Head of caudate nucleus (tissue), 42 donors: ENCODE results near the gene CDH12.
"Not testable (repeated sequence)": the region's sequence is repeated elsewhere in the genome, so short reads cannot be mapped to it uniquely, and the experiment has no call there.

Experiments used
- DNase-seq, 42 donors: peaks; one replicate each; pipeline versions ENCODE4 v3.0.0 to v3.0.0-alpha.2; 2020 to 2021; ENCODE audit warnings: mixed read lengths in 7 of 42
- intact Hi-C: fragments of 100-400 bp; cut with DNase I; formaldehyde crosslinking; loops from one replicate; pipeline ENCODE4 v1.15.0; 2022

Gene CDH12

DNA sequence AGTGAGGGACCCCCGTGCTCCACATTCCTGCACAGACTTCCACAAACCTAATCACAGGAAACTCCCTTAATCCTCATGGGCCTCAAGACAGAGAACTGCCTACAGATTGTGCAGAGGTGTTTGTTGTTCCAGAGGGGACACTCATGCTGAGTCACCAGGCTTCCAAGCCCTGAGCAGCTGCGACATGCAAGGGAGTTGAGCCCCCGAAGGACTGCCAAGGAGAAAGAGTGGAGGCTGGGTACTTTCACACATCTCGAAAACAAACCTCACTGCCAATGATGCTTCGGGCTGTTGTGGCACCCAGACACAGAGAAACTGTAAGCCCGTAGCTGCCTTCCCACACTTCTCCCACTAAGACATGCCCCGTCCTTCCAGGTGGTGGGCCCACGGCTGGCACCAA lies 480.8 kb downstream of the CDH12 start:
- intact Hi-C loops: no loop called here
- no peak for DNase-seq

DNA sequence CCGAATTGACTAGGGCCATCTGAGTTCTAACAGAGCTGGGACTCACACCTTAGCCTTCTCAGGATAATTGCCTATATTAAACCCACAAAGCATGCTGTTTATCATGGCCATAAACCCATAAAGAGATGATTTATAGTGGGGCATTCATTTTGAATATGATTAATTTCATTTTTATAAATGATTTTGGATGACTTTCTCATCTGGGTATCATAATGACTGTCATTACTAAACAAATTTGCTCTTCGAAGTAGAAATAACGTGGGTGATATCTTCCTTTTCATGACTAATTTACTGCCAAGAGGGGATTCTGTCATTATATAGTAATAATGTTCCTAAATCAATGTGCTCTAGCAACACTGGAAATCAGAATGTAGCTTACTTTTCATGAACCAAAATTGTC lies 498.2 kb downstream of the CDH12 start:
- DNase-seq: no peak
- intact Hi-C loops: no loop called here

DNA sequence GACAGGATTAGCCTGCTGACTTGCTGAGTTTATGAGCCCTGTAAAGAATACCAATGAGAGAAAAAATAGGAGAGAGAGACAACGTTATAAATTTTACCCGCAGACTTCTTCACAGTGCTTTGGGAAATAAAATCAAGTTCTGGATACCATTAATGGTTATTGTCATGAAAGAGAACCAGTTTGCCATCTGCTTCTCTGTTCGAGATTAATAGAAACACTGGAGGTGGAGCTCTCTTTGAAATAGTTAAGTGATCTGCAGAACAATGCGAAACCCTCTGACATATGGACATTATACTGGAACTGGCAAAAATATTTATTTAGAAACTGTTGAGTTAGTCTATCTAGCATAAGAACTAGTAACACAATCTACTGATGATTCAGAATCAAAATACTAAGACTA lies 500.7 kb downstream of the CDH12 start:
- no peak for DNase-seq
- intact Hi-C loops: no loop called here

DNA sequence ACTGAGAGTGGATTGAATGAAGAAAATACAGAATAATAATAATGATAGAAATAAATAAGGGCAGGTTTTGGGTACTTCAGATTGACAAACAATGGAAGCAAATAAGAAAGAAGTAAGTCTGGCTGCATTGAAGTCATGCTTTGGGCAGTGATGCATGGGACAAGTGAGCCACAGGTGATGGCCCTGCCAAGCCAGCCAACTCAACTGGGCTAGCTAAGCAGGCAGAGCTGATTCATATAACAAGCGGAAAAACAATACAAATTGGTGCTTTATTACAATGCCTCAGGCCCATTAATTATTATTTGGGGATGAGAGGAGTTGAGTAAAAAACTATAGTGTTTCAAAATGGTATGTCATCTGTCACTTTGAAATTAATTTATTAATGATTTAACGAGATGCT lies 502.0 kb downstream of the CDH12 start:
- intact Hi-C loops: no loop called here
- no peak for DNase-seq

DNA sequence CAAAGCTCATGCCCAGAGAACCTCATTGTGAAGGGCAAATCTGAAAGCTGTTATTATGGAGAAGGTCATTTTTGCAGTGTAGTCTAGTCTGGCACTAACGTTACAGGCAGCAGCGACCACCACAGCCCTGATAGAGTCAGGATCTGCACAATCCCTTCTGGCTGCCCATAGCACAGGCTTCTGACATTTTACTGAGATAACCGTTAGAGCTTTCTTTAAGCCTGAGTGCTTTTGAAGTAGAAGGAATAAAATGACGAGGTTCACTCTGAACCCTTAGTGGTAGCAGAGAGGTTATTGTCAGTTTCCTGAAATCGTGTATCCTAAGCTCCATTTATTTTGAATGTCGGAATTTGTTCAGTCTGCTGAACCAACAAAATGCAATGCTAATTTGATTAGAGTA lies 505.1 kb downstream of the CDH12 start:
- intact Hi-C loops: no loop called here

DNA sequence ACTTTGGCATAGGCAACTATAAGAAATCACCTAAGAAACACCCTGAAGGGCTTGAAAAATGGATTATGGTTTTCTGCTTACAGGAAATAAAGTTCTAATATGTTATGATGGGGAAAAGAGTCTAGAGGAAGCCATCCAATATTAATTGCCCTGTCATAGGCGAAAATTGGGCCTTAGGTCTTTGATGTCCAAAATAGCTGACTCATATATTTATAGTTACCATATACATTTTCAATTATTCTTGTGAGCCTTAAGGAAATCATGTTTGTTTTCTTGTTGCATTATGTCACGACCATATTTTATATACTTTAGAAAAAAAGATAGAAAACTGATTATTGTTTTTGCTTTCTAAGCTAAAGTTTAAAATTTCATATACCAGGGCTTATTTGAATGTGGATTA lies 509.1 kb downstream of the CDH12 start:
- intact Hi-C loops: no loop called here
- no peak for DNase-seq

More for the DNA sequence above, 505.1 kb downstream of the CDH12 start:
- no peak for DNase-seq

DNA sequence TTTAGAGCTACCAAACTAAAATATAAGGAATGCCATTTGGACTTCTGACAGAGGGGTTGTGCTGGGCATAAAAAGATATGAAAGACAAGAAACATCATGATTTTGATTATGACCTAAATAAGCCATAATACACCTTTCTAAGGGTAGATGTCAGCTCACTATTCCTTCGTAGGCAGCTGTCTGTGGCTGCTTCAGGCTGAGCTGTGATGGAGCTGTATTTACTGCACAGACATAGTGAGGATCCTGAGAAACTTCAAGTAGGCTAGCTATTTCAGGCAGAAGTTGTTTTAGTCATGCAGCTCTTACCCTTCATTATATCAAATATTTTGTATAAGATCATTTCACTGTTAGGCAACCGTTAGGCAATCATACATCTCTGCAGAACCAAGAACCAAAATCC lies 511.7 kb downstream of the CDH12 start:
- DNase-seq: peak in 13 of 42 donors; percentile 15 to 68 (median 27)
- intact Hi-C loops: no loop called here

DNA sequence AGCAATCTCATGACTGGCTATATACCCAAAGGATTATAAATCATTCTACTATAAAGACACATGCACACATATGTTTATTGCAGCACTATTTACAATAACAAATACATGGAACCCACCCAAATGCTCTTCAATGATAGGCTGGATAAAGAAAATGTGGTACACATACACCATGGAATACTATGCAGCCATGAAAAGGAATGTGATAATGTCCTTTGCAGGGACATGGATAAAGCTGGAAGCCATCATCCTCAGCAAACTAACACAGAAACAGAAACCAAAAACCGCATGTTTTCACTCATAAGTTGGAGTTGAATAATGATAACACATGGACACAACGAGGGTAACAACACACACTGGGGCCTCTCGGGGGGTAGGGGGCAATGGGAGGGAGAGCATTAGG lies 520.2 kb downstream of the CDH12 start:
- intact Hi-C loops, DNase-seq: not testable (repeated sequence)

DNA sequence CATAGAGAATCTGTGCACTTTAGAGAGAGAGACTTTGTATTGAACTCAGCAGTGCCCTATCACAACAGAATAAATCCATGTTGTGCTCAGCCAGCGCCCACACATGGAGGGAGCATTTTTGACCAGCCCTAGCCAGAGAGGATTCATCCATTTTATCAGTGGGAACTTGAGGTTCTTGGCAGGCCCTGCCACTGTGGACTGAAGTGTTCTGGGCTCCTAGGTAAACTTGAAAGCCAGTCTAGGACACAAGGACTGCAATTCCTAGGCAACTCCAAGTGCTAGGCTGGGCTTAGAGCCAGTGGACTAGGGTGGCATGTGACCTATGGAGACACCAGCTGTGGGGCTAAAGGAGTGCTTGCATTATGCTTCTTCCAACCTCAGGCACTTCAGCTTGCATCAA lies 523.5 kb downstream of the CDH12 start:
- intact Hi-C loops: no loop called here
- DNase-seq: no peak

DNA sequence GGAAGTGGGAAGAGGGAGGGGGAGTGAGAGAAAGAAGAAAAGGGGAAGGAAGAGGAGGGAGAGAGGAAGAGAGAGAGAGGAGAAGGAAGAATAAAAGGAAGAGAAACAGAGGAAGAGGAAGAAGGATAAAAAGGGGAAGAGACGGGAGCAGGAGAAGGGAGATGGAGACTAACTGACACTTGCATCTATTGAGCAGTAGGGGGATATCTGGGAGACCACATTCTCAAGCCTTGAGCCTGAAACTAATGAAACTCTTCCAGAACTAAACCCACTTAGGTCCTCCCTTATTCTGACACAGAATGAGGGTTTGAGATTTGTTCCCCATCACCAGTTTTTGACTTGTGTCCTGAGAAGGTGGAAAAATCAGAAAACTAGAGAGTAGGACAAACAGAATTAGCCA lies 533.3 kb downstream of the CDH12 start:
- DNase-seq: no peak
- intact Hi-C loops: no loop called here

DNA sequence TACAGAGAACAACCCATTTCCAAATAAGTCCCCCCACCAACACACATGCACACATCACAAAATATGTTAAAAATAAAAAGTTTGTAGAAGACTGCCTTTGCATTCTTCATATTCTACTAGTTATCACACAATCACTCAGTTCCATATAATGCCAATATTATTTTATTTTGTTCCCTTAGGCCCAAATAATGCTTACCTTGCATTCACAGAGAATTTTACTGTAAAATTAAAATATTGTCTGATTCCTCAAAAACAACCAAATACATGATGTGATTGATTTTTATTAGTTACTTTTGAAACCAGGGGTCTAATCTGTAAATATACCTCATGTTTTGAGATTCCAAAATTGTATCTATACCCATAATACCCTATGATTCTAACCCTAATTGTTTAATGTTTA lies 536.9 kb downstream of the CDH12 start:
- no peak for DNase-seq
- intact Hi-C loops: no loop called here

DNA sequence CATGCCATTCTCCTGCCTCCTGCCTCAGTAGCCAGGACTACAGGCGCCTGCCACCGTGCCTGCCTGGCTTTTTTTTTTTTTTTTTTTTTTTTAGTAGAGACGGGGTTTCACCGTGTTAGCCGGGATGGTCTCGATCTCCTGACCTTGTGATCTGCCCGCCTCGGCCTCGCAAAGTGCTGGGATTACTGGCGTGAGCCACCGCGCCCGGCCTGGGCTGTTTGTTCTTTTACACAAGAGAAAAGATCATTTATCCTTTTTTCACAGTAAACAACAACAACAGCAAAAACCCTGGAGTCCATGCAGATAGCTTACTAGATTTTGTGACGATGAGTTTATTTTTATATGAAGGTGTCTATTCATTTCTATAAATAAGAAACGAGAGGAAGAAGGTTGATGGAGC lies 538.1 kb downstream of the CDH12 start:
- intact Hi-C loops, DNase-seq: not testable (repeated sequence)

DNA sequence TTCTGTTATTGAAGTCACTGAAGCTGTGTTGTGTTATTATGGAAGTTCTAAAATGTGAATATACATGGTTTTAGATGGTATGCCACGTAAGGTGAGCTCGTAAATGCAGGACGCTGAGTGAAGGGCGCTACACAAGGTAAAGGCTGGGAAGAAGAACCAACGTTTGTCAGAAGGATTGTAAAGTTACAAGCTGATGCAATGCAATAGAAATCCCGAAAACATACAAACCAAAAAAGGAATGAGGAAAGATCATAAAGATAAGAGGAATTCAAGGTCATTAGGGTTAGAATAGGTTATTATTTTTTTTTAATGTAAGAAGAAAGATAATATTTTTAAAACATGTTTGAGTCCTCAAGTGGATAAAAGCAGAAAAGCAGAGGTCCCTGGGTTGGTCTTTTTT lies 538.6 kb downstream of the CDH12 start:
- intact Hi-C loops: no loop called here
- DNase-seq: no peak

DNA sequence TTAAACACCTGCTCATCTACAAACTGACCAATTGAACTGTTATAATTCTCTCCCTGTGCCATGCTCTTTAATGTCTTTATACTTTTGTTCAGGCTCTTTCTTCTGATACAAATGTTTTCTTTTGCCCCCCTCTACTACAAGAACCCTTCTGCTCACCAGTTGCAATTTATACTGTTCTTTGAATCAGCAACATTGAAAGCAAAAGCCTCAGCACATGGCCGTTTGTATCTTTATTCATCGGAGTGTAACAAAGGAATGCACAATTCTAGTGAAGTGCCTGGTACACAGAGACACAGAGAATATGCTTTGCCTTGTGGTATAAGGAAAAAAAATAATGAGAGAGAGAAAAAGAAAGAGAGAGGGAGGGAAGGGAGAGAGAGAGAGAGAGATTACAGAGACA lies 547.1 kb downstream of the CDH12 start:
- intact Hi-C loops: no loop called here
- no peak for DNase-seq

DNA sequence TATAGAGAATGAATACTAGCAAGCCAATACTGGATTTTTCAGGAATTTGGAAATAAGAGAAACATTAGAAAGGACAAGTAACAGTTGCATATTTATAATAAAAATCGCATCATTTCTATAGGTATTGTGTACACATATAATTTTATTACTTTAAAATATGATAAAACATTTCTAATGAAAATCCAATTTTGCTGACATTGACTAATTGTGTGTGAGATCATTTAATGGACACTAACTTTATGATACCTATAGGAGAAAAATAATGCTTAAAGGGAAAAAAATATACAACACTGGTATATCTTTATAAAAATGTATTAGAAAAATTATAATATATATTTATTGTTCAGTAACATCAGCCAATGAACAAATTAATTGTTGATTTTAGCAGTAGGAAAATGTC lies 557.3 kb downstream of the CDH12 start:
- no peak for DNase-seq
- intact Hi-C loops: no loop called here

DNA sequence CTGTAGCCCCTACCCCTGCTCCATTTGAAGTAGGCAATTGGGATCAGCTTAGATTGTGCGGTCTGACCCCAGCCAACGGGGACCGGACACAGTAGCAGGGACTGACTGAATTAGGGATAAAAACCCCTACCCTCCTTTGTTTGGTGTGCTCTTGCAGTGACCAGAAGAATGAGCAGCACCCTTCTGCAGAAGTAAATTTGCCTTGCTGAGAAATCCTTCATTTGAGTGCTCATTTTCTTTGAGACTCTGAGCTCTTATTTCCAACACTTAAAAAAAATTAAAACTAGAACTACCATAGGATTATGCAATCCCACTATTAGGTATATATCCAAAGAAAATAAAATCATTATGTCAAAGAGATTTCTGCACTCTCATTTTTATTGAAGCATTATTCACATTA lies 560.0 kb downstream of the CDH12 start:
- intact Hi-C loops: no loop called here
- DNase-seq: no peak

DNA sequence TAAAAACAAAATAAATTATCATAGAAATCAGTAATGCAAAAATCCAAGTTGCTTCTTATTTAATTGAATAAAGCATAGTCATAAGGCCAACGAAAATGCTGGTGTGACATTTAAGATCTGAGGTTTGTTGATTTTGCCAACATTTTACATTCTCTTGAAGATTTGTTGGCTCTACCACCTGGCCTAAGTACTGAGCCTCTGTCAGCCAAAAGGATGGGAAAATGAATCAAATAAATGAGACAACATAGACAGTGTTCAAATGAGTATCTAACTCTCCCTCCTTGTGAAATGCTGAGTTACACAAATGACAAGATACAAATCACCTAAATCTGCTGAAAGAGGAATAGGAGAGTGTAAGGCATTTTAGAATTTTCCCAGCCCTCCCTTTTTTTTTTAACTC lies 575.0 kb downstream of the CDH12 start:
- DNase-seq: no peak
- intact Hi-C loops: no loop called here

DNA sequence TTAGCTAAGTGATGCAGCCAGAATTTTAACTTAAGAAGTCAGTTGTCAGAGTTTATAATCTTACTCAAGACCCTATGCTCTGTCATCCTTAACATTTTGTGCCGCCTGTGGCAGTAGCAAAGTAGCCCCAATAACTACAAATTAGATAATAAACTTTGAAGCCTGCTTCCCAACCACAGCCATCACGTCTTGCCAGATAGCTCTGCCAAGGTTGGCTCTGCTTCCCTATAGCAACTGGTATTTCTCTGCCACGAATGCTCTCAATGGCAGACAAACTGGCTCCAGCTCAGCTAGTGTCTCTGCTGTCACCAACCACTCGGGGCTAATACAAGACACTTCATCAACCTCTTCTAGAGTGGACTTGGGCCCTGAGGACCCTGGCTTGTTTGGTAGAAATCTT lies 576.1 kb downstream of the CDH12 start:
- intact Hi-C loops: no loop called here
- no peak for DNase-seq

DNA sequence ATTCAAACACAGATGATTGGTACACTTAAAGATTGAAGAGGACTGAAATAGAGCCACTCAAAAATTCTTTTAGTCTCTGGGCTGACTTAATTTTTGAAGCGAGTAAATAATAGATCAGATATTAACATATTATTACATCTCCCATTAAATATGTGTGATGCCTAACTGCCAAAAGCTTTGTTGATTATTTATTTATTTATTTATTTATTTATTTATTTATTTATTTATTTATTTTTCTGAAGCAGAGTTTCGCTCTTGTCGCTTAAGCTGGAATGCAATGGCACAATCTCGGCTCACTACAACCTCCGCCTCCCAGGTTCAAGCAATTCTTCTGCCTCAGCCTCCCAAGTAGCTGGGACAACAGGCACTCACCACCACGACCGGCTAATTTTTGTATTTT lies 587.3 kb downstream of the CDH12 start:
- DNase-seq, intact Hi-C loops: not testable (repeated sequence)

DNA sequence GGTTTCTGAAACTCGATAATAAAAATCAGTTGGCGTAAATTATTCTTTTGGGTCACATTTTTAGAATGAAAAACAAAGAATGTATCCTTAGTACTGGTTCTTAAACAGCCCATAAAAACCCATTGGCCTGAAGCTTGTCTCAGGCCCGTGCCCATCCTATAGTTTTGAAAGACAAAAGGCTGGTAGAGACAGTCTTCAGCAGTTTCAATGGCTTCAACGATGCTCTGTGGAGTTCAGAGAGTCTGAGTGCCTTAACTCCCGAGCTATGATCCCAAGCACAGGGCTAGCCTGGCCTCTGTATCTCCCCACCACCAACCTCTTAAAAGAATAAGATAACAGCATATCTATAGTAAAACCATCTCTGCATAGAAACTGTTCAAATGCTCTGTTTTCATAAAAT lies 595.0 kb downstream of the CDH12 start:
- DNase-seq: no peak
- intact Hi-C loops: no loop called here

DNA sequence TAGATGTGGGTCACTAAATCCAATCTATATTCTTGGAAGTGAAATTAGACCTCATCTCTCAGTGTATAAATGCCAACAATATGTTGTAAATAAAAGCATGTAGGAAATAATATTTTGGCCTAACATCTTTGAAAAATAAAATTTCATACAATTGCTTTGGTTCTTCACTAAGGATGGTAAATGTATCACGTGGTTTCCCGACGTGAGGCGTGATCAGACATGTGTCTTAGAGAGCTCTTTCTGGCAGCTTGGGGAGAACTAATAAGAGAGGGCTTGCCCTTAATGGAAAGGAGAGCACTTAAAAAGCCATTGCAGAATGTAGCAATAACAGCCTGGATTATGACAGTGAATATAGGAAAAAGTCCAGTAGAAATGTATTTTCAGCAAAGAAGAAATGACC lies 602.6 kb downstream of the CDH12 start:
- no peak for DNase-seq
- intact Hi-C loops: no loop called here

DNA sequence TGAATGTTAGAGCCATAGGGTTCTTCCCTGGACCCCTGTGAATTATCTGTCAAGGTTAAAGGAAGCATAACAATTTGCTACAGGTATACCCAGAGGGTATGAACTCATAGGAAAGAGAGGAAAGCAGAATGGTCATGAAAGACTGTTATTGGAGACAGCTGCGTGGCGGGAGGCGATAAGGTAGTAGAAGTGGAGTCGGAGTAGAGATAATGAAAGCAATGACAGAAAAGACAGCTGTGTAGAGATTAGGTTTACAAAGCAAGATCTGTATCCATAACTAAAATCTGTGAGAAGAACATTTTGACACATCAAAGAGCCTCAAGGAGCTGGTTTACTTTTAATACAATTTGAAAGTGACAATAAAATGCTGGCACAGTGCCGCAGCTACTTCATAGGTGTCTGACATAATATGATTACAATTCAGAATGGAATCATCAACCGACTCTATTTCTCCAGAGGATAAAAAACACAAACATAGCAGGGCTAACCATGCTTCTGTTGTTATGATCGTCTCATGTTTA lies 603.9 kb downstream of the CDH12 start:
- intact Hi-C loops: no loop called here
- DNase-seq: no peak
